HAP-1 (cell line): ENCODE results near the gene FBXL16.
"Not testable (repeated sequence)": the region's sequence is repeated elsewhere in the genome, so short reads cannot be mapped to it uniquely, and the experiment has no call there.

Source experiments
- DNase-seq, 2 experiments: peaks; one replicate each; pipeline ENCODE4 v3.0.0-alpha.2; 2016 to 2020; ENCODE audit warnings: low spot score in 2 of 2
- H3K27me3 ChIP-seq: fragments of 250-450 bp; sonication (Bioruptor Pico); 2 replicates; pipeline ENCODE4 v1.5.1; 2020; ENCODE audit warnings: low read depth, mild to moderate bottlenecking, moderate library complexity
- H3K36me3 ChIP-seq: fragments of 250-450 bp; sonication (Bioruptor Pico); replicated peaks from 2 replicates; pipeline ENCODE4 v1.5.1; 2020; ENCODE audit warnings: mild to moderate bottlenecking
- H3K4me1 ChIP-seq: fragments of 250-450 bp; sonication (Bioruptor Pico); 2 replicates; pipeline ENCODE4 v1.5.1; 2020; ENCODE audit warnings: mild to moderate bottlenecking
- H3K4me3 ChIP-seq: fragments of 250-450 bp; sonication (Bioruptor Pico); 2 replicates; pipeline ENCODE4 v1.5.1; 2020; ENCODE audit warnings: mild to moderate bottlenecking, moderate library complexity
- H3K9me3 ChIP-seq: fragments of 250-450 bp; sonication (Bioruptor Pico); 2 replicates; pipeline ENCODE4 v1.5.1; 2020; ENCODE audit warnings: mild to moderate bottlenecking, moderate library complexity
- in situ Hi-C: fragments of 300-500 bp; cut with MboI; formaldehyde crosslinking; loops from 3 replicates; pipeline ENCODE4 v1.14.3; 2020; ENCODE audit warnings: low sequenced_read_pairs, inconsistent platforms, mixed read lengths

The FBXL16 gene, protein sequence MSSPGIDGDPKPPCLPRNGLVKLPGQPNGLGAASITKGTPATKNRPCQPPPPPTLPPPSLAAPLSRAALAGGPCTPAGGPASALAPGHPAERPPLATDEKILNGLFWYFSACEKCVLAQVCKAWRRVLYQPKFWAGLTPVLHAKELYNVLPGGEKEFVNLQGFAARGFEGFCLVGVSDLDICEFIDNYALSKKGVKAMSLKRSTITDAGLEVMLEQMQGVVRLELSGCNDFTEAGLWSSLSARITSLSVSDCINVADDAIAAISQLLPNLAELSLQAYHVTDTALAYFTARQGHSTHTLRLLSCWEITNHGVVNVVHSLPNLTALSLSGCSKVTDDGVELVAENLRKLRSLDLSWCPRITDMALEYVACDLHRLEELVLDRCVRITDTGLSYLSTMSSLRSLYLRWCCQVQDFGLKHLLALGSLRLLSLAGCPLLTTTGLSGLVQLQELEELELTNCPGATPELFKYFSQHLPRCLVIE

DNA sequence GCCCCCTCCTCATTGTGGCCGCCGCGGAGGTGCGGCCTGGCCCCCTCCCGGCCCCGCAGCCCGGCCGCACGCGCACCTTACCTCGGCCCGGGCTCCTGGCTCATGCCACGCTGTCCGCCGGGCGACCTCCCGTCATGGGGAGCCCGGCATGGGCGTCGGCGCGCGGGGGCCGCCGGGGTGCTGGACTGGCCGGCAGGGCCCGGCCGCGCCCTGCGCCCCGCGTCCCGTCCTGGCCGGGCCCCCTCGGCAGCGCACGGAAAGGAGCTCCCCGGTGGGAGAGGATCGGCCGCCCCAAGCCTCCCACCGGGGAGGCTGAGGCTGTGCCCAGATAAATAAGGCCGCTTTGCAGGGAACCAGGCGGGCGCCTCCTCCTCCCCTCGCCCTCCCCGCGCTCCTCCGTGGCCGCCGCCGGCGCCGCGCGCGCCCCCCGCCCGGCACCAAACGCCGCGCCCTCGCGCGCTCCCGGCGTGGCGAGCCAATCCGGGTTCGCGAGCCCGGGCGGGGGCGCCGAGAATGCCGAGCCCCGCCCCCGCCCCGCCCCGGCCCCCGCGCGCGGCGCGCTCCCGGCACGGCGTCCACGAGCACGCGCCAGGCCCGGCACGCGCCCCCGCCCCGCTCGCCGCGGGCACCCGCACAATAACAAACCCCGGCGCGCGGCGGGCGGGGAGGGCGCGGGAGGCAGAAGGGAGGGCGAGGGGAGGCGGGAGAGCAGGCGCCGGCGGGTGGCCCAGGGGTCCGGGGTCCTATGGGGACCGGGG lies at the start of gene FBXL16:
TSS of gene FBXL16 (minus strand) at position 371 of the 758 bp plus-strand sequence. CDS start 8,396 bp downstream, outside the sequence.
- in situ Hi-C loops, result no loop called here
- DNase-seq, result peak; percentile 42 to 76
- peaks cover 3% of the 10 kb centered on the region; the same call in 1 of the 2 replicates for H3K4me1 ChIP-seq
- no peaks in the 10 kb centered on the region for H3K9me3 ChIP-seq
- H3K4me3 ChIP-seq, result peak within 1 kb of the TSS; percentile 45
- H3K27me3 ChIP-seq, result peaks cover 37% of the 10 kb centered on the region
- H3K36me3 ChIP-seq, result no peaks in the 10 kb centered on the region

DNA sequence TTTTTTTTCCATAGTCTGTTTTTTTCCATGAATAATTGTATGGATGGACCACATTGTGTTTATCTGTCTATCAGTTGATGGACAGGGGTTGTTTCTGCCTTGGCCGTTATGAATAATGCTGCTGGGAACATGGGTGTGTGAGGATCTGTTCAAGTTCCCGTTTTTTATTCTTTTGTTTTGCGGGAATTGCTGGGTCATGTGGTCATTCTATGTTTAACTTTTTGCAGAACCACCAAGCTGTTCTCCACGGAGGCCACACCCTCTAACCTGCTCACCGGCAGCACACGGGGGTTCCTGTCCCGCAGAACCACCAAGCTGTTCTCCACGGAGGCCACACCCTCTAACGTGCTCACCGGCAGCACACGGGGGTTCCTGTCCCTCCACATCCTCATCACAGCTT lies 49.1 kb upstream of the FBXL16 start:
- H3K36me3 ChIP-seq, result no peaks in the 10 kb centered on the region; the same call in 1 of the 2 replicates
- no peak for DNase-seq
- no peaks in the 10 kb centered on the region; the same call in 1 of the 2 replicates for H3K9me3 ChIP-seq
- in situ Hi-C loops, result no loop called here
- H3K27me3 ChIP-seq, result no peaks in the 10 kb centered on the region
- peaks cover 15% of the 10 kb centered on the region for H3K4me1 ChIP-seq
- no peak overlapping the region for H3K4me3 ChIP-seq

DNA sequence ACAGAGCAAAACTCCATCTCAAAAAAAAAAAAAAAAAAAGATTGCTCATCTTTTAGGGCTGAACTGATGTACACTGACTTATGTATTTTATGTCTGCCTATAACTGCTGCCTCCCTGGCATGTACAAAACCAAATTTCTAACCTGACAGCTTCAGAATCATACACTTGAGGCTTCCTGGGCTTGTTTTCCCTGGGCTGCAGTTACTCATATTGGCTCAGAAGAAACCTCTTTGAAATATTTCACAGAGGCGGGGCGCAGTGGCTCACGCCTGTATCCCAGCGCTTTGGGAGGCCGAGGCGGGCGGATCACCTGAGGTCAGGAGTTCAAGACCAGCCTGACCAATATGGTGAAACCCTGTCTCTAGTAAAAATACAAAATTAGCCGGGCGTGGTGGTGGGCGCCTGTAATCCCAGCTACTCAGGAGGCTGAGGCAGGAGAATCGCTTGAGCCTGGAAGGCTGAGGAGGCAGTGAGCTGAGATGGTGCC lies 48.6 kb upstream of the FBXL16 start:
- not testable (repeated sequence) for H3K27me3 ChIP-seq

DNA sequence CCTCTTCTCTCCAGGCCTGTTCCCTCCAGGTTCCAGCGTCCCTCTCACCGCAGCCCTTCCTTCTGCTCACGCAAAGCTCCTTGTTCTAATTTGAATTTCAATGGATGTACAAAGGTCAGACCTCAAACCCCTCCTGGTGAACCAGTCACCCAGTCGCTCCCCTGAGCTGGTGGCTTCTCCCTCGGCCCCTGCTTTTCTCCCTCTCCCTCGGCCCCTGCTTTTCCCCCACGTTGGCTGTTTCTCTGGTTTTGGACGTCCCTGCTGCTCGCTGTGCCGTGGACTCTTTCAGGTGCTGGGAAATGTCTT lies 46.4 kb upstream of the FBXL16 start:
- H3K36me3 ChIP-seq, result no peaks in the 10 kb centered on the region
- in situ Hi-C loops, result no loop called here
- H3K4me1 ChIP-seq, result peaks cover 11% of the 10 kb centered on the region
- H3K4me3 ChIP-seq, result no peak overlapping the region
- H3K27me3 ChIP-seq, result no peaks in the 10 kb centered on the region
- DNase-seq, result peak; percentile 63 to 68
- H3K9me3 ChIP-seq, result no peaks in the 10 kb centered on the region; the same call in 1 of the 2 replicates

More for the DNA sequence above, 48.6 kb upstream of the FBXL16 start:
- DNase-seq, in situ Hi-C loops, H3K36me3 ChIP-seq, H3K9me3 ChIP-seq, H3K4me3 ChIP-seq: not testable (repeated sequence)
- peaks cover 15% of the 10 kb centered on the region for H3K4me1 ChIP-seq

DNA sequence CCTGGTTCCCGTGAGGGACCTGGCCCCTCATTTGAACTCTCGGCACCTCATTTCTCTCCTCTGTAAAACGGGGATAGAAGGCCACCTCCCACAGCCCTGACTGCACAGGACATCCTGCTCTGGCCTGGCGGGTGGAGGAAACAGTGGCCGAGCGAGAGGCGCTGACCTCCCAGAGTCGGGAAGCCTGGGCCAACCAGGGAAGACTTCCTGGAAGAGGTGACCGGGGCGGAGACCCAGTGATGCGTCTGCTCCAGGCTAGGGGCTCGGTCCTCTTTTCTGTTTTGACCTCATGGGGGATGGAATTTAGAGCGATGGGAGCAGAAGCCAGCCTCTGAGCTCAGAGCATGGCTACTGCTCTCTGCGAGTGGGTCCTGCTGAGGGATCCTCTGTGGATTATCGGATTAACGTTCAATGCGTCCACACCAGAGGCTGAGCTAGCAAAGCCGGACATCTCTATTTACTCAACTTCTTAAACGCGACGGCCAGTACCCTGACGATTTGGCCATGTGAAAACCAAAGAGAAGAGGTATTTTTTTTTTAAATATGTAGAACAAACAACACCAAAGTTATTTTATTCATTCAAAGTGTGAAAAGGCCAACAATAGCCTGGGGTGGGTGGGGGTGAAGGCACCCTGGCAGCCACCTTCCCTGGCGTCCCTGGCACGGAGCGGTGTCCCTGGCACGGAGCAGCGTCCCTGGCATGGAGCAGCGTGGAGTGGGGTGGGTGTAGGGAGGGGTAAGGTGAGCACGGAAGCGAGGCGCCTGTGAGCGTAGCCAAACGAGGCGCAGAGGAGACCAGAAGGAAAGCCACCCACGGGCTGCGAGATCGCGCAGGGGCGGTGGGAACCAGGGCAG lies 45.8 kb upstream of the FBXL16 start:
- no peaks in the 10 kb centered on the region; the same call in 1 of the 2 replicates for H3K9me3 ChIP-seq
- DNase-seq, result no peak
- no peaks in the 10 kb centered on the region for H3K27me3 ChIP-seq
- H3K4me1 ChIP-seq, result peaks cover 11% of the 10 kb centered on the region
- H3K4me3 ChIP-seq, result no peak overlapping the region
- H3K36me3 ChIP-seq, result no peaks in the 10 kb centered on the region
- in situ Hi-C loops, result no loop called here

DNA sequence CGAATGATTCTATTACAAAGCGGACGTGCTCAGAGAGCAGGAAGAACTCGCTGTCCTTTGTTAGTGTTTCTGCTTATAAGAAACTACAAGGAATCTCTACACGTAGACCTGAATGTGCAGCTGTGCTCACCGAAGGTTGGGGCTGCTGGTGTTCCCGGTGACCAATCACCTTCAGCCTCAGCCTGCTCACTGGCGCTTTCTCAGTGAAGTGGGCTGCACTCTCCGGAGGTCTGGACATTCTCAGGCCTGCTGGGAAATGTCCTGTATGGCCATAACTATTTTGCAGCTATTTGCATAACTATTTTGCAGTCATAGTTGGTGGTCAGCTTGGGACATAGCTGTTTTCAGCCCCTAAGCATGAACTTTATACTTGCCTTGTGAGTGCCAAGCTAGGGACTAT lies 44.9 kb upstream of the FBXL16 start:
- no peak overlapping the region for H3K4me3 ChIP-seq
- in situ Hi-C loops, result no loop called here

DNA sequence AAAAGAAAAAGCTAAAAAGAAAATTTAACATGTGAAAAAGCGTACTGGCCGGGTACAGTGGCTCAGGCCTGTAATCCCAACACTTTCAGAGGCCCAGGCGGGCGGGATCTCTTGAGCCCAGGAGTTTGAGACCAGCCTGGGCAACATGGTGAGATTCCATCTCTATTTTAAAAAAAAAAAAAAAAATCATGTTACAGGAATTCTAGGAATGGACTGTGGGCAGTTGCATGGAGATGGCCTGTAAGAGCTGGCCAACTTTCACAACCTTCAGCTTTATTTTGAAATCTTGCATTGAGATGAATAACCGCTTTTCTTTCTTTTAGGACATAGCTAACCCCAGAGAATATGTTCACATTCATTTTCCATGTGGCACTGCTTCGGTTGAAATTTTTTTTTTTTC lies 43.4 kb upstream of the FBXL16 start:
- no peak for DNase-seq
- no peaks in the 10 kb centered on the region for H3K36me3 ChIP-seq
- H3K4me1 ChIP-seq, result peaks cover 11% of the 10 kb centered on the region
- no peaks in the 10 kb centered on the region for H3K27me3 ChIP-seq
- no peak overlapping the region for H3K4me3 ChIP-seq
- H3K9me3 ChIP-seq, result no peaks in the 10 kb centered on the region
- in situ Hi-C loops, result no loop called here

More for the DNA sequence above, 44.9 kb upstream of the FBXL16 start:
- peaks cover 11% of the 10 kb centered on the region for H3K4me1 ChIP-seq
- H3K9me3 ChIP-seq, result no peaks in the 10 kb centered on the region
- H3K27me3 ChIP-seq, result no peaks in the 10 kb centered on the region
- DNase-seq, result no peak
- no peaks in the 10 kb centered on the region for H3K36me3 ChIP-seq

DNA sequence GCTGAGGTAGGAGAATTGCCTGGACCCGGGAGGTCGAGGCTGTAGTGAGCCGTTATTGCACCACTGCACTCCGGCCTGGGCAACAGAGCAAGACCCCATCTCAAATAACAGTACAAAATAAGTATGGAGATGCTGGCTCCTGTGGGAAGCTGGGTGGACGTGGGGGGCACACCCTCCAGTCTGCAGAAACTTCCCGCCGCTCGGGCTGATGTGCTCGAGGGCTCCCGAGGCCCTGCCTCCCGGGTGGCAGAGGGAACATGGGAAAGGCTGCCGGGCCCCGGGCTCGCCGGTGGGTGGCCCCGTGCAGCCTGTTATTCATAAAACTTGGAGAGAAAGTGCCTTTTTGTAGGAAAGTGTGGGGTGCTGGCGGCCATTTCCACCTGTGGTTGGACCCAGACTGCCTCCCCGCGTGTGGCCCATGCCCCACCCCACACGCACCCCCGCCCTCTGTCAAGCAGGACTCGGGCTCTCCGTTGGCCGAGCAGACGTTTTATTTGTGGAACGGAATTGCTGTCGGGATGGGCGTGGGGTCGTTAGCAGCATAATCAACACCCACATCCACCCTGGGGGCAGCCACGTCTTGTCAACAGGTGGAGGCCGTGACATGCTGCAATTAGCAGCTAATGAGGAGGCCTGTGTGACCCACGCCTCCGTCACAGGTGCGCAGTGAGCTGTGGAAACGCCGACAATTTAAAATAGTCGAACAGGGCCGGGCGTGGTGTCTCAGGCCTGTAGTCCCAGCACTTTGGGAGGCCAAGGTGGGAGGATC lies 42.6 kb upstream of the FBXL16 start:
- Histone ChIP-seq H3K9me3 (no peaks in the 10 kb centered on the region), H3K27me3 (no peaks in the 10 kb centered on the region), H3K4me3 (no peak overlapping the region), H3K4me1 (peaks cover 11% of the 10 kb centered on the region), H3K36me3 (no peaks in the 10 kb centered on the region)
- no peak for DNase-seq
- in situ Hi-C loops, result no loop called here

DNA sequence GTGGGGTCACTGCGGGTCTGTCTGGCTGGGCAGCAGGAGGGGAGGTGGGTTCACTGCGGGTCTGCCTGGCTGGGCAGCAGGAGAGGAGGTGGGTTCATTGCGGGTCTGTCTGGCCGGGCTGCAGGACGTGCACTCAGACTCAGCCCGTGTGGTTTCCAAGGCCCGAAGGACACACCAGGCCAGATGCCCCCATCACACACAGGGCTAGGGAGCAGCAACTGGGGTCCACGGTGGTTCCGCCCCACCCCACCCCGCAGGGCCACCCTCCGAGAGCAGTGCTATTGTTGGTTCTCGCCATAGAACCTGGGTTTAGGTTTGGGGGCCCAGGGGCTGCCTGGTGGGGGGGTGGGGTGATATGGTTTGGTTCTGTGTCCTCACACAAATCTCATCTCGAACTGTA lies 41.0 kb upstream of the FBXL16 start:
- Histone ChIP-seq H3K4me3 (no peak overlapping the region), H3K9me3 (no peaks in the 10 kb centered on the region), H3K27me3 (no peaks in the 10 kb centered on the region), H3K36me3 (no peaks in the 10 kb centered on the region), H3K4me1 (peaks cover 2% of the 10 kb centered on the region)
- in situ Hi-C loops, result no loop called here
- DNase-seq, result no peak

DNA sequence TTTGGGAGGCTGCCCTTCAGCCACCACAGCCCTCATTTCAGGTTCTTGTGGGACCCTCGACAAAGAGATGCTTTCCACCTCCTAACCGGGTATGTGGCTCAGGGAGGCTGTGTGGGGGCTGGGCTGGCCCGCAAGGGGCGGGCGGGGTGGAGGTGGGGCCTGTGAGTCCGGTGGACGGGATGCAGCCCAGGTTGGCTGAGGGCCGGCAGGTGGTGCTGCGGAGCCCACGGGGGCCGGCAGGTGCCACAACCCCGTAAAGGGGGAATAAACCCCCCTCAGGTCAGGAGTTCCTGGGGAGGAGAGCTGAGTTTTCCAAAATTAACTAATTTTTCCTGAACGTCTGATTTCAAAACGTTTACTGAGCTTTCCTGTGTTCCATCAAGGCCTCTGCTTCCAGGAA lies 40.1 kb upstream of the FBXL16 start:
- Histone ChIP-seq H3K4me3 (no peak overlapping the region), H3K9me3 (no peaks in the 10 kb centered on the region), H3K27me3 (no peaks in the 10 kb centered on the region), H3K4me1 (peaks cover 3% of the 10 kb centered on the region), H3K36me3 (no peaks in the 10 kb centered on the region)
- in situ Hi-C loops, result no loop called here
- DNase-seq, result peak; percentile 31 to 81

DNA sequence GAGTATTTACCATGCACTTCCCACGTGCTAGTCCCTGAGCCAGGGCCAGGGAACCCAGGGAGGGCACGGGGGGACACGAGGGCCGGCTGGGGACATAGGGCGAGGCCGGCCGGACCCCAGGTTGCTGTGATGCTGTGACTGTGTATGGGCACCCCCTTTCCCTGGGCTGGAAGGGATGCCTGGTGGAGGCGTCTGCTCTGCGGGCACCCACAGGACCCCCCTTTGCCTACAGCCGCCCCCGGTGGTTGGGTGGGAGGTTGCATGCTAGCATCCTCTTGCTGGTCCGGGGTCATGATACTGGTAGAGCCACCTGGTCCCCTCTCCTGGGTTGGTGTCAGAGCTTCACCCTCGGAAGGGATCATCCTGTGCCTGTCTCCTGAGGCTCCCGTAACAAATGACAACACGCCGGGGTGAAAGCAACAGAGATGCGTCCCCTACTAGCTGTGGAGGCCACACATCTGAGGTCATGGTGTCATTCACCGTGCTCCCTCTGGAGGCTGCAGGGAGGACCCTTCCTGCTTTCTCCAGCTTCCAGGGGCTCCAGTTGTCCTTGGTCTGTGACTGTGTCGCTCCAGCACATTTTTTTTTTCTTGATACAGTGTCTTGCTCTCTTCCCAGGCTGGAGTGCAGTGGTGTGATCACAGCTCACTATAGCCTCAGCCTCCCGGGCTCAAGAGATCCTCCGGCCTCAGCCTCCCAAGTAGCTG lies 38.3 kb upstream of the FBXL16 start:
- no peaks in the 10 kb centered on the region for H3K27me3 ChIP-seq
- peaks cover 6% of the 10 kb centered on the region for H3K4me1 ChIP-seq
- in situ Hi-C loops, result no loop called here
- no peaks in the 10 kb centered on the region for H3K9me3 ChIP-seq
- no peak overlapping the region for H3K4me3 ChIP-seq
- peak in 1 of 2 experiments; percentile 41 for DNase-seq
- peaks cover 3% of the 10 kb centered on the region for H3K36me3 ChIP-seq

DNA sequence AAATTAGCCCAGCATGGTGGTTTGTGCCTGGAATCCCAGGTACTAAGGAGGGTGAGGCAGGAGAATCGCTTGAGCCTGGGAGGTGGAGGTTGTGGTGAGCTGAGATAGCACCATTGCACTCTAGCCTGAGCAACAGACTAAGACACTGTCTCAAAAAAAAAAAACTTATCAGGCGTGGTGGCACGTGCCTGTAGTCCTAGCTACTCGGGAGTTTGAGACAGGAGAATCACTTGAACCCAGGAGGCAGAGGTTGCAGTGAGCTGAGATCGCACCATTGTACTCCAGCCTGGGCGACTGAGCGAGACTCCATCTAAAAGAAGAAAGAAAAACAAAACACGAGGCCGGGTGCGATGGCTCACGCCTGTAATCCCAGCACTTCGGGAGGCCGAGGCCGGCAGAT lies 37.3 kb upstream of the FBXL16 start:
- in situ Hi-C loops, H3K36me3 ChIP-seq, H3K9me3 ChIP-seq, H3K4me3 ChIP-seq, DNase-seq, H3K27me3 ChIP-seq, H3K4me1 ChIP-seq: not testable (repeated sequence)
